Parathyroid adenoma (tissue), 2 donors: ENCODE measurements around the gene NDUFS3.

Experiments
- H2AFZ ChIP-seq: fragments of 300-600 bp; sonication (generic); one replicate; pipeline ENCODE4 v1.7.0; 2017; ENCODE audit warnings: antibody characterized with exemption, mild to moderate bottlenecking
- H3K27ac ChIP-seq: fragments of 300-600 bp; sonication (generic); one replicate; pipeline ENCODE4 v1.7.0; 2017
- H3K27me3 ChIP-seq: fragments of 300-600 bp; sonication (generic); one replicate; pipeline ENCODE4 v1.7.0; 2017; ENCODE audit warnings: low read length; ENCODE audit not compliant: control insufficient read depth, insufficient read depth
- H3K36me3 ChIP-seq: fragments of 300-600 bp; sonication (generic); one replicate; pipeline ENCODE4 v1.7.0; 2017; ENCODE audit warnings: low read length; ENCODE audit not compliant: control insufficient read depth, insufficient read depth
- H3K4me1 ChIP-seq: fragments of 300-600 bp; sonication (generic); one replicate; pipeline ENCODE4 v1.7.0; 2017; ENCODE audit warnings: control low read depth
- H3K4me2 ChIP-seq: fragments of 300-600 bp; sonication (generic); one replicate; pipeline ENCODE4 v1.7.0; 2017; ENCODE audit warnings: low read length
- H3K4me3 ChIP-seq: fragments of 300-600 bp; sonication (generic); one replicate; pipeline ENCODE4 v1.7.0; 2017; ENCODE audit warnings: low read depth, low read length
- H3K79me2 ChIP-seq: fragments of 300-600 bp; sonication (generic); one replicate; pipeline ENCODE4 v1.7.0; 2017; ENCODE audit warnings: control low read depth
- H3K9ac ChIP-seq: fragments of 300-600 bp; sonication (generic); one replicate; pipeline ENCODE4 v1.7.0; 2017; ENCODE audit warnings: mild to moderate bottlenecking
- H3K9me3 ChIP-seq: fragments of 300-600 bp; sonication (generic); one replicate; pipeline ENCODE4 v1.7.0; 2017; ENCODE audit warnings: low read length; ENCODE audit not compliant: control insufficient read depth
- CTCF ChIP-seq: fragments of 300-600 bp; sonication (generic); IDR thresholded peaks from one replicate; pipeline ENCODE4 v1.7.0; 2017; ENCODE audit warnings: antibody characterized with exemption, mild to moderate bottlenecking
- donor health status: primary hyperparathyroidism.

NDUFS3 gene

DNA sequence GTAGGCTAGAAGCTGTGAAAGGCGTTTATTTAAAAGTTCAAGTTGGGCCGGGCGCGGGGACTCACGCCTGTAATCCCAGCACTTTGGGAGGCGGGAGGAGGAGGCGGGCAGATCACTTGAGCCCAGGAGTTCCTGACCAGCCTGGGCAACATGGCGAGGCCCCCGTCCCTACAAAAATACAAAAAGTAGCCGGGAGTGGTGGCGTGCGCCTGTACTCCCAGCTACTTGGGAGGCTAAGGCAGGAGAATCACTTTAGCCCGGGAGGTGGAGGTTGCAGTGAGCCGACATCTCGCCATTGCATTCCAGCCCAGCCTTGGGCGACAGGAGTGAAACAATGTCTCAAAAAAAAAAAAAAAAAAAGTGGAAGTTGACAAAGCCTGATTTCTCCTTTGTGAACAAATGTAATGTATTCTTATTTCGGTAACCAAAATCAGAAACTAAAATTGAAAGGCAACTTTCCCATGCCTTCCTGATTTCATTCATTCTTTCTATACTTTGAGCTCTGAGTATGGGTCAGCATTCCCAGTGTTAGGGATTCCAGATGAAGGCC lies 12.7 kb upstream of the NDUFS3 start:
- no peak overlapping the region for H3K9ac ChIP-seq
- H3K79me2 ChIP-seq, result peaks cover 6% of the 10 kb centered on the region
- H3K4me2 ChIP-seq, result peak overlapping the region; percentile 80
- no peak overlapping the region for H3K27ac ChIP-seq
- peak overlapping the region; percentile 87 for H2AFZ ChIP-seq
- H3K9me3 ChIP-seq, result no peaks in the 10 kb centered on the region
- no peaks in the 10 kb centered on the region for H3K4me1 ChIP-seq
- H3K36me3 ChIP-seq, result no peaks in the 10 kb centered on the region
- TF ChIP-seq CTCF, result no peak
- H3K4me3 ChIP-seq, result peak overlapping the region; percentile 64
- no peaks in the 10 kb centered on the region for H3K27me3 ChIP-seq

GRCh38 chr11:47569646-47570045 lies 9.2 kb upstream of the NDUFS3 start:
- Histone ChIP-seq H3K79me2 (peaks cover 6% of the 10 kb centered on the region), H3K36me3 (no peaks in the 10 kb centered on the region), H3K9ac (no peak overlapping the region), H2AFZ (no peak overlapping the region), H3K27me3 (no peaks in the 10 kb centered on the region), H3K27ac (no peak overlapping the region), H3K9me3 (no peaks in the 10 kb centered on the region), H3K4me2 (no peak overlapping the region), H3K4me3 (no peak overlapping the region), H3K4me1 (no peaks in the 10 kb centered on the region)
- TF ChIP-seq CTCF, result no peak

GRCh38 chr11:47570651-47571356 lies 8.1 kb upstream of the NDUFS3 start:
- Histone ChIP-seq H3K4me3 (no peak overlapping the region), H3K27me3 (no peaks in the 10 kb centered on the region), H3K4me1 (no peaks in the 10 kb centered on the region), H3K79me2 (peaks cover 4% of the 10 kb centered on the region), H2AFZ (no peak overlapping the region), H3K27ac (no peak overlapping the region), H3K36me3 (no peaks in the 10 kb centered on the region), H3K9me3 (no peaks in the 10 kb centered on the region), H3K9ac (no peak overlapping the region), H3K4me2 (no peak overlapping the region)
- no peak for TF ChIP-seq CTCF

DNA sequence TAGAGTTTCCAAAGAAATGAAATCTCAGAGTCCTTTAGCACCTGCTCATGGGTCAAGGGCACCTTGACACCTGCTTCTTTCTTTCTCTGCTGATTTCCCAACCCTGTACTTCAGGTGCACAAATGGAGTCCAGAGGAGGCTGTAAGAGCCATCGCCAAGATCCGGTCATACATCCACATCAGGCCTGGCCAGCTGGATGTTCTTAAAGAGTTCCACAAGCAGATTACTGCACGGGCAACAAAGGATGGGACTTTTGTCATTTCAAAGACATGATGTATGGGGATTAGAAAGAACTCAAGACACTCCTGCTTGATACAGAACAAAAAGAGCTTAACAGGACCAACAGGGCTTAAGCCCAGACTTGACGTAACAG lies 7.5 kb upstream of the NDUFS3 start:
- Histone ChIP-seq H3K4me1 (no peaks in the 10 kb centered on the region), H3K27ac (no peak overlapping the region), H3K36me3 (no peaks in the 10 kb centered on the region), H3K9ac (no peak overlapping the region), H3K27me3 (no peaks in the 10 kb centered on the region), H3K4me3 (no peak overlapping the region), H3K4me2 (no peak overlapping the region), H3K79me2 (no peaks in the 10 kb centered on the region), H3K9me3 (no peaks in the 10 kb centered on the region), H2AFZ (no peak overlapping the region)
- no peak for TF ChIP-seq CTCF

GRCh38 chr11:47571895-47572294 lies 7.0 kb upstream of the NDUFS3 start:
- Histone ChIP-seq H3K9ac (no peak overlapping the region), H3K27ac (no peak overlapping the region), H3K4me3 (no peak overlapping the region), H3K4me1 (no peaks in the 10 kb centered on the region), H3K9me3 (no peaks in the 10 kb centered on the region), H3K36me3 (no peaks in the 10 kb centered on the region), H3K4me2 (no peak overlapping the region), H3K79me2 (no peaks in the 10 kb centered on the region), H3K27me3 (no peaks in the 10 kb centered on the region), H2AFZ (no peak overlapping the region)
- no peak for TF ChIP-seq CTCF
